ENCODE measurements around the gene TECR.

Gene TECR

DNA sequence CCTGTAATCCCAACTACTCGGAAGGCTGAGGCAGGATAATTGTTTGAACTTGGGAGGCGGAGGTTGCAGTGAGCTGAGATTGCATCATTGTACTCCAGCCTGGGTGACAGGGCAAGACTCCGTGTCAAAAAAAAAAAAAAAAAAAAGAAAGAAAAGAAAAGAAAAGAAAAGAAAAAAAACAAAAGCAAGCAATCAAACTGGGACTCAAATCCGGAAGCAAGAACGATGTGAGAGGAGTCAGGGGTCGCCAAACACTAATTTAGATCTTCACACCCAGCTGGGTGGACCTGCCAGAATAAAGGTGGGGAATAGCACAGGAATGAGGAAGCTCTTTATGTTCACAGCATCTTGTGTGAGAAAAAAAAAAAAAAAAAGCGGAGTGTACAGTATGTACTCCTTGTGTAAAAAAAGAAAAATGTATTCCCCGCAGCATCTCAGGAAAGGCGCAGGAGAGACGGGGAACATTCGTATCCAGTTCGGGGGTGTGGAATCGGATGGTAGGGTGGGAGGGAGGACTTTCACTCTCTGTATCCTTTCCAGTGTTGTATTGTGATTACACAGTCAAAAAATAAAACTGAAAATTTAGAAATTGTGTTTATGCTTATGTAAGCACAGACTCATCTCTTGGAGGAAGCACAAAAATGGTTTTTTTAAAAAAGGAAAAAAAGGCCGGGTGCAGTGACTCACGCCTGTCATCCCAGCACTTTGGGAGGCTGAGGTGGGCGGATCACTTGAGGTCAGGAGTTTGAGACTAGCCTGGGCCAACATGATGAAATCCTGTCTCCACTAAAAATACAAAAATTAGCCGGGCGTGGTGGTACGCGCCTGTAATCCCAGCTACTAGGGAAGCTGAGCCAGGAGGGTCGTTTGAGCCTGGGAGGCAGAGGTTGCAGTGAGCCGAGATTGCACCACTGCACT is 18.8 kb upstream of the TECR start:
- DNase-seq = peak; percentile 93

DNA sequence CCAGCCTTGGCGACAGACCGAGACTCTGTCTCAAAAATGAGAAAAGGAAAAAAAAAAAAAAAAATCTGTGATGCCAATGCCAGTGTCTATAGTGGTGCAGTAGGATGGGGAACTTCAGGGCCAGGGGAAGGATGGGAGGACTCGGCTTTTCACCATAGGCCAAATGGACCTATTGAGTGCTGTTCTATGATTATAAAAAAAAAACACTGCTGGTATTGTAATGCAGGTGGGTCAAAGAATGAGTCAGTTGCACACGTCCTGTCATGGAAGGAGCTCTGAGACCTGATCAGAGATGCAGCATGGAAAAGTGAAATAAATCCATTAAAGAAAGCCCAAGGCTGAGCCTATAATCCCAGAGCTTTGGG is 18.2 kb upstream of the TECR start:
- DNase-seq = no peak

- no peak for DNase-seq
Observed at GRCh38 chr19:14512406-14512961, 16.9 kb upstream of the TECR start.

DNA sequence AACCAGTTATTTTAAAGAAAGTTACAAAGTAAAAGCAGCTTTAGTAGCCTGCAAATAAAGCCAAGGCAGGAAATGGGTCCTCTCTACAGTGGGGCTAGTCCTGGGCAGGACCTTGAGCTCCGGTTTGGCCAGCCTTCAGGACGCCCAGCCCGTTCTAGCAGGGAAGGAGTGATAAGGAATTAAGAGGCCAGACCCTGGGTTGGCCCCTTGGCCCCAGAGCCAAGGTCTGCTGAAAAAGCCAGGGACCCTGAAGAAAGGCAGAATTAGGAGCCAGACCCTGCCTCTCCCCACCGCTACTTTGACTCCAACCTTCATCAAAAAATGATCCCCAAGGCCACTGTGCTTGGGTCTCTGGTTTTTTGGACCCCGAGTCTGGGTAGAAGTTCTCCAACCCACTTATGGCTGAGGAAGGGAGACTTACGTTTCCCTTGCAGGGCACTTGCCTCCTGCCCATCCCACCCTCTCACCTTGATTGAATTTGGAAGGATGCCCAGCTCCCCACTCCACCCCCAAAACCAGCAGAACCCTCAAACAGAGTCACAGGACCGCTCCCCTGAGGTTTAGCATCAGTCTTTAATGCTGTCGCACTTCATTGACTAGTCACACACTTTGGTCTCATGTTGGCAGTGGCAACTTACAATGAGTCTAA is 15.1 kb upstream of the TECR start:
- no peak for DNase-seq

DNA sequence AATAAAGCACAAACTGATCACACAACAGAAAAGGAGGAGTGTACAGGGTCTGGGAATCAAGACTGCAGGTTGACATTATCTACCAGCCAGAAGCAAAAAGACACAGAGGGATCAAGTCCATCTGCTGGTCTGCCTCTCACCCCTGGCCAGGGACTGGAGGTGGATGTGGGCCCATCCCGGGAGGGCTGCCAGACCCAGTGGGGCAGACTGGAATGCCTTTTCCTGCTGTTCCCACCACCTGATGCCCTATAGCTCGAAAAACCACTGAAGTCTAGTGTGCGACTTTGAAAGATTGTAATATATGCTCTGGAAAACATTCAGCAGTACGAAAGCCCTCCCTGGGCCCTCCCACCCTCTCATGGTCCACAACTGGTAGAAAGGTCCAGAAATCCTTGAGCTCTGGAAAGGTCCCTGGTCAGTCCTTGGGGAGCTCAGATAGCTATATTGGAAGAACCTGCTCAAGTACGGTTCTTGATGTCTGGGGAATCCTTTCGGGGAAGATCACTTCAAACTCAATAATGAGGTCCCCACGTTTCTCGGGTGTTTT is 13.8 kb upstream of the TECR start:
- DNase-seq = no peak

DNA sequence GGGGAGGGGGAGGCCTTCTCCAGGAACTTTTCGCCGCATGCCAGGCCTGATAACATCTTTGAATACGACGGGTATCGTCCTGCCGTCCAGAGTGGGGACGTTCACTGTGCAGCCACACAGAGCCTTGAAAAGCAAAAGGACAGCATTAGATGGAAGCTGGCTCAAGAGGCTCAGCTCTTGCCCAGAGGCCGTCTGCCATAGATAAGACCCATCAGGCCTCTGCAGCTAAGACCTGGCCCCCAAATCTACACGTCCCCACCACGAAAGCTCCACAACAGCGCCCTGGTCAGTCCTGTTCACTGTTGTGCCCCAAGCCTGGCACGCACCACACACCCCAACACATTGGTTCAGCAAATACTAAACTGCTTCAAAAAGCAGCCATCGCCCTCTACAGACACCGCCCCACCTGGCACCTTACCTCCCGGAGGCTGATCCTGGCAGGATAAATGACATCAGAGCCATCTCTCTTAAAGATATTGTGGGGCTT is 13.3 kb upstream of the TECR start:
- no peak for DNase-seq

DNA sequence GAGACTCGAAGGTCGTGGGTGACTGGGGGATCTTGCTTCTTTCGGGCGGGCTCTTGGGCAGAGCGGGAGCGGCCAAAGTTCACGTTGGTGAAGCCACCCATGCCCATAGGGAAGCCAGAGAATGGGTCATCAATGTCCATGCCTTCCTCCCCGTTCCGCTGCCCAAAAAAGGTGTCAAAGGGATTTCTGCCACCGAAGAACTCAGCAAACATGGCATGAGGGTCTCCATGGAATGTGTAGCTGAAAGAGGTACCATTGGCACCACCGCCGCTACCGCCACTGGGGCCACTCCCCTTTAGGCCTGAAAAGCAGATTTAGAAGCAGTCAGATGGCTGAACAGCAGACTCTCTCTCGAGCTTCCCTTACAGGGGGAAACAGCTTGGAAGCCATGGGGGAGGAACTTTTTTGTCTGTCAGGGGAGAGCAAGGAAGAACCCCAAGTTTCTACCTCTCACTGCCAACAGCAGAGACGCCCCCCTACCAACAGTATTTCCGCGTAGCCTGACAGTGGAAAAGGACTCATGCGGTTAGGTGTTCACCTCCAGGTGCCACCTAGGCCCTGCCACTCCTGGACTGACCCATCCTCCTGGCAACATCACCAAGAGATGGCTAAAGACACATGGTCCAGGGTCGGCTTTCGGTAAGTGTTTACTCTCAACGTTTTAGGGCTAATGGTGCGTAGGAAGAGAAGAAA is 12.5 kb upstream of the TECR start:
- DNase-seq = no peak

GRCh38 chr19:14517446-14517839 is 12.0 kb upstream of the TECR start:
- DNase-seq = no peak

GRCh38 chr19:14517840-14518505 is 11.4 kb upstream of the TECR start, which contains the start of gene DNAJB1:
DNAJB1 (minus strand) TSS chr19:14518397; CDS start chr19:14518349, 48 bp downstream.
- DNase-seq = peak; percentile 87

- no peak for DNase-seq
Observed at GRCh38 chr19:14519245-14519859, 10.0 kb upstream of the TECR start.

DNA sequence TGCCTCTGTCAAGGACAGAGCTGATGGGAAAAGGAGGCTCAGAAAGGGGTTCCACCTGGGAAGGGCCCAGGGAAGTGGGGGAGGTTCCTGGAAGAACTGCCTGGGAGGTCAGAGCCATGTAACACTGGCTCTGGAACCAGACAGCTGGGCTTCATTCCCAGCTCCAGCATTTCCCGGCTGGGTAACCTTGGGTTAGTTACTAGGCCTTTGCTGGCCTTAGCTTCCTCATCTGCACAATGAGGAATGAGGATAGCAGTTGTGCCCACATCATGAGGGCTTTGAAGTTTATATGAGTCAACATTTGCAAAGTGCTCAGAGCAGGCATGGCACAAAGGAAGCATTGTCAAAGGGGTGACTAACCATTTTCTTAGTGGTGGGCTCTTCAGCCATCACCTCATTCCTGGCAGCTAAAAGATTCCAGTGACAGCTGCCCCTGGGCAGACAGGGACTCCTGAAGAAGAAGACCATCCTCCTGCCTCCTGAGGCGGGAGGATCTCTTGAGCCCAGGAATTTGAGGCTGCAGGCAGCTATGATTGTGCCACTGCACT is 9.5 kb upstream of the TECR start:
- DNase-seq = peak; percentile 74

- no peak for DNase-seq
Observed at GRCh38 chr19:14520543-14520942, 8.9 kb upstream of the TECR start.

GRCh38 chr19:14525729-14526128 is 3.7 kb upstream of the TECR start:
- DNase-seq = no peak

DNA sequence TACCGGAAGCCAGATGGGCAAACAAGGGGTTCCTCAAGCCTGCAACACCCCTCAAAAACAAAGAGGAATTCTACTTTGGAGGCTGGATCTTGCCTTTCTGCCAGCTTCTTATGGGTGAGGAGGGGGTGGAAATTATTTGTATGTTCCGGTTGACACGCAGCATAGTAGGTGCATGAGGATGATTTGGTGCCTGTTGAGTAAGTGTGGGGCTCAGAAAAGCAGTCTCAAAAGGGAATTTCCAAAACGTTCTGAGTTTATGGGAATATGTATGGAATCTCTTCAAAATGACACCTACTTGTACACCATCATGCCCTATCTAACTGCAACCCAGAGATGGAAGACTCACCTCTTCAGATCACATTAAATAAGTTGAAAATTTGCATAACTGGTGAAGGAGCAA is 3.0 kb upstream of the TECR start:
- no peak for DNase-seq

DNA sequence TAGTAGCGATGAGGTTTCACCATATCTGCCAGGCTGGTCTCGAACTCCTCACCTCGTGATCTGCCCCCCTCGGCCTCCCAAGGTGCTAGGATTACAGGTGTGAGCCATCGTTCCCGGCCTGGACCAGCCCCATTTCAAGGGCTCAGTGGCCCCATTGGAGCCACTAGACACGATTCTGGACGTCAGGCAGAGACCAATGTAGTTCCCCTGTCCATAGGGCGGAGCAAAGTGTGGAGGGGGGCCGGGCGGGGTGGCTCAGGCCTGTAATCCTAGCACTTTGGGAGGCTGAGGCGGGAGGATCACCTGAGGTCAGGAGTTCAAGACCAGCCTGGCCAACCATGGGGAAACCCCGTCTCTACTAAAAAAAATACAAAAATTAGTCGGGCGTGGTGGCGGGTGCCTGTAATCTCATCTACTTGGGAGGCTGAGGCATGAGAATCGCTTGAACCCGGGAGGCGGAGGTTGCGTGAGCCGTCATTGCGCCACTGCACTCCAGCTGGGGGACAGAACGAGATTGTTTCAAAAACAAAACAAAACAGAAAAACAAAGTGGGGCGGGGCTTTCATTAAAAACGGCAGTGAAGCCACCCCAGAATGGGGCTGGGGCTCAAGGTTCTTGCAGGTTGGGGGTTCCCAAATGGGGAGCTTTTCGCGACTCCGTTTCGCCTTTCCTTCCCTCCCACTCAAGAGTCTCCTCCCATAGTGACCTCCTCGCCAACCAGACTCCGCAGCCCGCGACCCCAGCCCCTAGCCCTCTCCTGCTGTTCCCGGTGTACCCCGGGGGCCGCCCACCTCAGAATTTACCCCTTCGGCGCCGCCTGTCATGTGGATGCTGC is 758 bp upstream of the TECR start:
- DNase-seq = peak; percentile 33

- DNase-seq = peak; percentile 54
Observed at GRCh38 chr19:14530005-14530348, 583 bp downstream of the TECR start.

- peak; percentile 37 for DNase-seq
Observed at GRCh38 chr19:14530506-14530905, 1.1 kb downstream of the TECR start.

DNA sequence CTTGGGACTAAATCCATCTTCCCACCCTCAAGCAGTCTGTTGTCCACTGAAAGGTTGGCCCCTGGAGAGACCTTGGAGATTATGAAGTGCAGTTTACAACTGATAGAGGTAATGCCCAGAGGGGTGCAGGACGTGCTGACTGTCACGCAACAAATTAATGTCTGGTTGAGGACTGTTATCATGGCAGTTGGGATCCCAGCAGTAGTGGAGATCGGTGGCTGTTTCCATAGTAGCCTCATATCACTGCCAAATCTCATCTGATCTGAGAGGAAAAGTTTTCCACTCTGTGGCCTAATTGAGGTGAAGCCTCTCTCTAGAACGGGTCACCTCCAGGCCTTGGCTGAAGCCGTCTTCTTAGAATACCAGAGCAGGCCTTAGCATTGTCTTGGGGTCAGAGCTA is 4.1 kb downstream of the TECR start:
- no peak for DNase-seq

- DNase-seq = no peak
Observed at GRCh38 chr19:14536926-14537692, 7.7 kb downstream of the TECR start.
